Thyroid gland (tissue), 4 donors: ENCODE data around the gene LRP11. TPM values are rescaled to one million over a fixed set of nuclear protein-coding genes. Genes with fewer than 3 reads are reported as not detected.

Experiments
- DNase-seq, 2 donors: peaks; one replicate each; pipeline ENCODE4 v3.0.0-alpha.2; 2019
- H3K27ac ChIP-seq, 3 donors: fragments of 200-600 bp; sonication (generic); 1 replicate in 2 of 3; 2 replicates in 1 of 3; pipeline ENCODE4 v1.5.1; 2016 to 2019; ENCODE audit warnings: mild to moderate bottlenecking in 1 of 3, moderate library complexity in 1 of 3
- H3K27me3 ChIP-seq: fragments of 200-600 bp; sonication (generic); one replicate; pipeline ENCODE4 v1.5.1; 2019
- H3K36me3 ChIP-seq, 2 donors: fragments of 200-600 bp; sonication (generic); one replicate each; pipeline ENCODE4 v1.5.1; 2016 to 2019
- H3K4me1 ChIP-seq, 2 donors: fragments of 200-600 bp; sonication (generic); one replicate each; pipeline ENCODE4 v1.5.1; 2017 to 2019
- H3K4me3 ChIP-seq, 3 donors: fragments of 200-600 bp; sonication (generic); replicated peaks in 1 of 3; 1 replicate in 2 of 3; 2 replicates in 1 of 3; pipeline ENCODE4 v1.5.1; 2016; ENCODE audit warnings: mild to moderate bottlenecking in 1 of 3
- H3K9me3 ChIP-seq: fragments of 200-600 bp; sonication (generic); one replicate; pipeline ENCODE4 v1.5.1; 2017
- CTCF ChIP-seq, 6 experiments: fragments of 200-600 bp in 3 of 6; fragments of 450-650 bp in 3 of 6; sonication (generic) in 3 of 6; IDR thresholded peaks; one replicate each; pipeline ENCODE4 v1.5.1; 2016 to 2019; ENCODE audit warnings: antibody characterized with exemption in 6 of 6, mild to moderate bottlenecking in 2 of 6, inconsistent platforms in 1 of 6, moderate library complexity in 1 of 6
- POLR2A ChIP-seq, 2 donors: fragments of 450-650 bp; IDR thresholded peaks; one replicate each; pipeline ENCODE4 v1.6.1; 2017; ENCODE audit warnings: antibody characterized with exemption in 2 of 2, mild to moderate bottlenecking in 2 of 2, moderate library complexity in 1 of 2
- WGBS, 2 donors: methylation state at CpG; one replicate each; pipeline ENCODE4 v1.1.5; 2017; 5-methylcytosine and 5-hydroxymethylcytosine counted together
- intact Hi-C: fragments of 100-400 bp; cut with DNase I; formaldehyde crosslinking; loops from one replicate; pipeline ENCODE4 v1.15.1; 2023
- total RNA-seq, 4 donors: library from RNA; depleted of rRNA; stranded (reverse); fragments of >200 nt; gene quantifications; one replicate each; pipeline ENCODE4 v1.2.3, GENCODE V29; 2016

The LRP11 gene
- total RNA-seq, 4 donors from 2014 or later, result 39.4 to 76.8 (median 57.2) TPM

GRCh38 chr6:149884215-149884614 lies 20.1 kb upstream of the LRP11 start:
- Histone ChIP-seq H3K4me1 (peaks cover 3 to 6% of the 10 kb centered on the region in 2 donors), H3K9me3 (no peaks in the 10 kb centered on the region), H3K27me3 (no peaks in the 10 kb centered on the region), H3K27ac (no peak overlapping the region), H3K4me3 (no peak overlapping the region), H3K36me3 (no peaks in the 10 kb centered on the region)
- 10 to 26% methylated on average over 9 to 11 of the region's 11 CpGs for WGBS, 2 donors
- TF ChIP-seq CTCF (IDR thresholded peaks at IDR 0.05) (peak in 1 of 6 experiments; percentile 16), POLR2A (IDR thresholded peaks at IDR 0.05) (no peak)
- DNase-seq, result peak; percentile 83 to 85
- intact Hi-C loops, result no loop called here

GRCh38 chr6:149881860-149882259 lies 17.7 kb upstream of the LRP11 start:
- H3K4me1 ChIP-seq, result peaks cover 3 to 4% of the 10 kb centered on the region in 2 donors
- H3K27me3 ChIP-seq, result no peaks in the 10 kb centered on the region
- no peak for TF ChIP-seq CTCF (IDR thresholded peaks at IDR 0.05)
- no peak for TF ChIP-seq POLR2A (IDR thresholded peaks at IDR 0.05)
- H3K4me3 ChIP-seq, result no peak overlapping the region
- H3K27ac ChIP-seq, result no peak overlapping the region
- H3K36me3 ChIP-seq, result no peaks in the 10 kb centered on the region
- intact Hi-C loops, result no loop called here
- no peaks in the 10 kb centered on the region for H3K9me3 ChIP-seq
- no peak for DNase-seq
- 89% methylated on average over 2 of the region's 2 CpGs for WGBS, 2 donors

GRCh38 chr6:149881066-149881766 lies 17.1 kb upstream of the LRP11 start:
- Histone ChIP-seq H3K4me3 (no peak overlapping the region), H3K27ac (no peak overlapping the region), H3K27me3 (no peaks in the 10 kb centered on the region), H3K36me3 (no peaks in the 10 kb centered on the region), H3K9me3 (no peaks in the 10 kb centered on the region), H3K4me1 (peaks cover 3 to 4% of the 10 kb centered on the region in 2 donors)
- 84 to 93% methylated on average over 10 of the region's 10 CpGs for WGBS, 2 donors
- no peak for DNase-seq
- no peak for TF ChIP-seq CTCF (IDR thresholded peaks at IDR 0.05)
- TF ChIP-seq POLR2A (IDR thresholded peaks at IDR 0.05), result no peak
- intact Hi-C loops, result no loop called here

GRCh38 chr6:149877659-149878058 lies 13.5 kb upstream of the LRP11 start:
- 81 to 86% methylated on average over 1 of the region's 1 CpG for WGBS, 2 donors
- Histone ChIP-seq H3K27me3 (no peaks in the 10 kb centered on the region), H3K4me3 (no peak overlapping the region), H3K4me1 (no peaks in the 10 kb centered on the region), H3K9me3 (no peaks in the 10 kb centered on the region), H3K36me3 (no peaks in the 10 kb centered on the region), H3K27ac (no peak overlapping the region)
- intact Hi-C loops, result no loop called here
- no peak for DNase-seq
- no peak for TF ChIP-seq CTCF (IDR thresholded peaks at IDR 0.05)
- no peak for TF ChIP-seq POLR2A (IDR thresholded peaks at IDR 0.05)

- Histone ChIP-seq H3K4me1 (no peaks in the 10 kb centered on the region), H3K4me3 (no peak overlapping the region), H3K27ac (no peak overlapping the region), H3K9me3 (no peaks in the 10 kb centered on the region), H3K27me3 (no peaks in the 10 kb centered on the region), H3K36me3 (no peaks in the 10 kb centered on the region)
- WGBS, 2 donors, result 83 to 84% methylated on average over 3 of the region's 3 CpGs
- no peak for TF ChIP-seq CTCF (IDR thresholded peaks at IDR 0.05)
- intact Hi-C loops, result no loop called here
- no peak for DNase-seq
Measured at GRCh38 chr6:149876241-149876933, 12.2 kb upstream of the LRP11 start.
